Cortex of kidney (tissue), 1 donor: ENCODE measurements around the gene OAF.

Experiments used
- DNase-seq: peaks from one replicate; lab custom pipeline; 2025; lab: John Stamatoyannopoulos, UW

The OAF gene

GRCh38 chr11:120183701-120184141 lies 27.1 kb upstream of the OAF start:
- DNase-seq, result no peak

- DNase-seq, result no peak
Measured at GRCh38 chr11:120184371-120184945, 26.4 kb upstream of the OAF start.

- no peak for DNase-seq
Measured at GRCh38 chr11:120184946-120185705, 25.7 kb upstream of the OAF start.

- DNase-seq, result no peak
Measured at GRCh38 chr11:120185706-120186455, 25.0 kb upstream of the OAF start.

- DNase-seq, result no peak
Measured at GRCh38 chr11:120186456-120186773, 24.4 kb upstream of the OAF start.

- DNase-seq, result no peak
Measured at GRCh38 chr11:120186774-120187591, 23.8 kb upstream of the OAF start.

GRCh38 chr11:120188371-120188770 lies 22.5 kb upstream of the OAF start:
- DNase-seq, result no peak

- DNase-seq, result no peak
Measured at GRCh38 chr11:120188811-120189455, 21.9 kb upstream of the OAF start.

- DNase-seq, result no peak
Measured at GRCh38 chr11:120191058-120191457, 19.8 kb upstream of the OAF start.

GRCh38 chr11:120192831-120193625 lies 17.8 kb upstream of the OAF start:
- no peak for DNase-seq

GRCh38 chr11:120194166-120194565 lies 16.7 kb upstream of the OAF start:
- DNase-seq, result no peak

- DNase-seq, result no peak
Measured at GRCh38 chr11:120195601-120196320, 15.1 kb upstream of the OAF start.

GRCh38 chr11:120196826-120197225 lies 14.0 kb upstream of the OAF start:
- no peak for DNase-seq

- DNase-seq, result no peak
Measured at GRCh38 chr11:120197251-120197891, 13.5 kb upstream of the OAF start.

- no peak for DNase-seq
Measured at GRCh38 chr11:120197977-120198376, 12.9 kb upstream of the OAF start.

- no peak for DNase-seq
Measured at GRCh38 chr11:120198403-120198786, 12.4 kb upstream of the OAF start.

GRCh38 chr11:120198787-120199469 lies 11.9 kb upstream of the OAF start:
- no peak for DNase-seq

- DNase-seq, result no peak
Measured at GRCh38 chr11:120199613-120200012, 11.2 kb upstream of the OAF start.

- no peak for DNase-seq
Measured at GRCh38 chr11:120200677-120201076, 10.2 kb upstream of the OAF start.
